GM19468 (cell line): ENCODE data around the gene LCOR.

Experiments
- ATAC-seq: cut with Tn5 transposase; IDR thresholded peaks from one replicate; pipeline ENCODE4 v1.9.1; 2021; ENCODE audit warnings: mild to moderate bottlenecking, moderate library complexity, moderate number of reproducible peaks; ENCODE audit not compliant: unreplicated experiment; ENCODE audit errors: extremely low read depth

LCOR gene

DNA sequence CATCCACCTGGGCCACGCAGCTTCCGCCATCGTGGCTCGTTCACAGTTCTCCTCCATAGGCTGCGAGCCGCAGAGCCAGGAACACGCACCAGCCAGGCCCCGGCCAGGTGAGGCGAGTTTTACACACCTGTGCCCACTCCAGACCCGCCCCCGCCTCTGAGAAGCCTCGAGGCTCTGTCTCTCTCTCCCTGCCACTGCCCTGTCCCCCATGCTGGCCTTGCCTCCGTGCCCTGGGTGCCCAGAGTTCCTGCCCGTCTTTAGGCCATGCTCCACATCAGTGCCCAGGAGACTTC is 211.4 kb downstream of the LCOR start:
- ATAC-seq, result no peak
